GM19455 (cell line): ENCODE measurements around the gene IL1RAPL1.

Experiments used
- ATAC-seq: cut with Tn5 transposase; IDR thresholded peaks from one replicate; pipeline ENCODE4 v1.9.1; 2021; ENCODE audit not compliant: unreplicated experiment

Gene IL1RAPL1

DNA sequence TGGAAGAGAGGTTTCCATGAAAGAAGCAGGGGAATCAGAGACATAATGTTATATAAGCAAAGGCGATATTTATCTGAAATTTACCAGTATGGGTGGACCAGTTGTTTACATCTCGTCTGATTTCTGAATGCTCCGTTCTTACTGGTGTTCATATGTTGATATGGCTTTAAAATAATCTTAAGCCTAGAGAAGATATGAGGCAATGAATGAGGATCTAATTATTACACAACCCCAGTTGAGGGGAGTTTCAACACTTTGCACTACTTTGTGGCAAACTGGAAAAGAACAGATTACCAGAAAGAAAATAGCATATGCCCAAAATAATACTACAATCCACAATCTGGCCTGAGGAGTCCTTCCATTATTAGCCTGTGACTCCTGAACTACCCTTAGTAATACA lies 1364.8 kb downstream of the IL1RAPL1 start:
- no peak for ATAC-seq

DNA sequence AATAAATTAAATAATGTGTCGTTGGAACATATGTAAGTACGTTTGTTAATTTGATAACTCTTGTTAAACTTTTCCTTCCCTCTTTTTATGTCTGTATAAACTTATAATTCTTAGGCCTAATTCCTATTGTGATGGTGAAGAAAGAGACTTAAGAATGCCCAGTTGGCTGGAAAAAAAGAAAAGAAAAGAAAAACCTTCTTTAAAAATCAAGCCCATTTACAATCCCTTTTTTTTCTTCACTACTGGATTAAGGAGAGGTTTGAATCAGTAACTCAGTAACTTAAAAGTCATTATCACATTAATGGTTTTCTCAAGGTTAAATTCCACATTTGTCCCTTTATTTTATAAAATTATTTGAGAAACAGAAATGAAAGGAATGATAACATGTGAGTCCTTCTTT lies 1374.8 kb downstream of the IL1RAPL1 start:
- ATAC-seq: no peak

DNA sequence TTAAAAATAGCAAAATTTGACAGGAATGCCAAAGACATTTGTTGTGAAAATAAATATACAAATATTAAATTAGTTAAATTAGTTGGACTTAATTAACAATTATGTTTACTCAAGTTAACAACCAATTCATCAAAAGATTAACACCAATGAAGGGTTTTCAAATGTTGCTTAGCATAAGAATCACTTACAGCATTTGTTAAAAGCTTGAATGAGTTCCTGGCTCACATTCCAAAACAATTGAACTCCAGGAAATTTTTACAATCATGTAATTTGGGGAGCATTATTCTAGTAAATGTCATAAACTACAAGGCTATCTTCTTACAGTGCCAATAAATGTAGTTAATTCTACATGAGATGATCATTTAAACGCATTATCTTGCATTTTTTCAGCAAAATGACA lies 1378.4 kb downstream of the IL1RAPL1 start:
- no peak for ATAC-seq

DNA sequence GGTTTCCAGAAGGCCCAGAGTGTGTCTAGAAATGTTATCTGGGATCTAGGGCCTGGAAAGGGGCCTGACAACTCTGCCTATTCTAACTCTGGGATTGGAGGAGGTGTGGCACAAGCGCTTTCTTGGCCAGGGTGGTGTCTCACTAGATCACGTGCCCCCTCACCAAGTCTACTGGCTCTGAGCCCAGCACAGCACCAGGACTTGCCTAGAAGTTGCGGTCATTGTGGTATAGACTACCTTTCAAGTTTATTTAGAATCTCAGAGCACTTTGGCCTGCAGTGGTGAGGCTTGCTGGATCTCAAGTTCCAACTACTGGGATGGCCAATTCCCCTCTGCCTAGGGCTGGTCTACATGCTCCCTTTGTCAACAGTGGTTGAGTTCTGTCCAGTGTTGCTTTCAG lies 1404.8 kb downstream of the IL1RAPL1 start:
- no peak for ATAC-seq

DNA sequence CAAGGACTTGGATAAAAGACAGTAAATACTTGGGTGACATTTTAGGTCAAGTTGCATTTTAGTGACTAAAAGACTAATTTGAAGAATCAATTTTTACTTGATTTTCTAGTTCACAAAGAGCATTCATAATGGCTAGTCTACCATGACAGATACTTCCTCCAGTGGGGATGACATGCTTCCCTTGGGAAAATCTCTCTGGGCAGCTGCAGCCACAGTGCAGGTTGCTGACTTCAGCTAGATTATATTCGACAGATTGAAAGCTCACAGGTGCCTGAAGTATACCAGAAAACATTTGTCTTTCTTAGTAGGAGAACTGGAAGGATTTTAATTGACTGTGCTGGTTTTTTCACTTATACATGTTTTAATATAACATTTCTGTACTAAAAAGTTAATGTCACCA lies 1418.6 kb downstream of the IL1RAPL1 start:
- no peak for ATAC-seq
